K562 (cell line): Measurements from ENCODE around the gene ZNF460. TPM values are rescaled to one million over a fixed set of nuclear protein-coding genes. Genes with fewer than 3 reads are reported as not detected.

Source experiments
- ATAC-seq: fragments of 200-7000 bp; cut with Tn5 transposase; 3 replicates; pipeline ENCODE4 v1.9.1; 2020; ENCODE audit warnings: moderate library complexity
- BruUV-seq: library from RNA; stranded (reverse); fragments of 400-500 nt; replicated peaks from 2 replicates; lab custom pipeline; 2021; lab: Mats Ljungman, UMichigan
- CTCF ChIA-PET: fragments of 300-600 bp; formaldehyde crosslinking; extraction: SDS; loops from one replicate; lab custom pipeline; 2021; ENCODE audit warnings: low intra/inter-chr PET ratio; lab: Yijun Ruan, JAX
- POLR2A ChIA-PET: fragments of 300-600, 350-650 bp; sonication (Branson Sonifier 250); formaldehyde crosslinking; extraction: SDS; loops from one replicate; lab custom pipeline; 2021; ENCODE audit warnings: antibody characterized with exemption, inconsistent platforms; lab: Yijun Ruan, JAX
- DNase-seq, 4 experiments: peaks; one replicate each; pipeline versions ENCODE4 v3.0.0 to v3.0.0-alpha.2; 2011 to 2018; ENCODE audit warnings: low spot score in 3 of 4, mixed read lengths in 3 of 4; ENCODE audit errors: extremely low read depth in 1 of 4
- FAIRE-seq: peaks from 2 replicates; lab custom pipeline; 2011; peaks lifted over from hg19 to GRCh38; lab: Jason Lieb, UNC
- H2AFZ ChIP-seq: 2 replicates; pipeline ENCODE4 v1.6.0; 2011; ENCODE audit warnings: low read depth, low read length, control low read depth, inconsistent platforms
- H3K27ac ChIP-seq: fragments of 200-600 bp; 3 replicates; pipeline ENCODE4 v1.8.0; 2011; ENCODE audit warnings: low read depth, mild to moderate bottlenecking, control low read depth, inconsistent platforms, low read length, moderate library complexity, mixed read lengths; ENCODE audit errors: extremely low read depth
- H3K27me3 ChIP-seq, 2 experiments: fragments of 300-600 bp in 1 of 2; 2 replicates in 1 of 2; 3 replicates in 1 of 2; pipeline versions ENCODE4 v1.6.0 to v1.8.0; 2011; ENCODE audit warnings: inconsistent platforms in 2 of 2, low read length in 2 of 2, mild to moderate bottlenecking in 1 of 2, mixed read lengths in 1 of 2, moderate library complexity in 1 of 2; ENCODE audit not compliant: control insufficient read depth in 2 of 2, insufficient read depth in 2 of 2
- H3K36me3 ChIP-seq: fragments of 300-600 bp; 3 replicates; pipeline ENCODE4 v1.8.0; 2011; ENCODE audit warnings: mild to moderate bottlenecking, low read length, inconsistent platforms; ENCODE audit not compliant: control insufficient read depth, insufficient read depth
- H3K4me1 ChIP-seq, 2 experiments: fragments of 200-600 bp in 1 of 2; replicated peaks in 1 of 2; 2 replicates in 1 of 2; 3 replicates in 1 of 2; pipeline versions ENCODE4 v1.5.1 to v1.8.0; 2011; ENCODE audit warnings: inconsistent platforms in 2 of 2, low read length in 2 of 2, mild to moderate bottlenecking in 1 of 2, mixed read lengths in 1 of 2, moderate library complexity in 1 of 2; ENCODE audit not compliant: control insufficient read depth in 2 of 2, insufficient read depth in 2 of 2
- H3K4me2 ChIP-seq: 2 replicates; pipeline ENCODE4 v1.6.1; 2011; ENCODE audit warnings: low read length, control low read depth, inconsistent platforms, mixed read lengths; ENCODE audit not compliant: insufficient read depth
- H3K4me3 ChIP-seq: fragments of 200-600 bp; sonication (generic), shearing (Covaris generic); 2 replicates; pipeline ENCODE4 v1.5.1; 2016; ENCODE audit warnings: control low read depth, inconsistent platforms
- H3K79me2 ChIP-seq: fragments of 200-600 bp; 3 replicates; pipeline ENCODE4 v1.8.0; 2011; ENCODE audit warnings: low read length, inconsistent platforms; ENCODE audit not compliant: control insufficient read depth, insufficient read depth
- H3K9ac ChIP-seq, 2 experiments: 2 replicates each; pipeline versions ENCODE4 v1.6.0 to v1.6.1; 2011; ENCODE audit warnings: low read depth in 2 of 2, low read length in 2 of 2, control low read depth in 1 of 2, inconsistent platforms in 1 of 2, mild to moderate bottlenecking in 1 of 2, mixed read lengths in 1 of 2; ENCODE audit not compliant: insufficient read depth in 1 of 2
- H3K9me1 ChIP-seq: one replicate; pipeline ENCODE4 v1.6.0; 2011; ENCODE audit warnings: inconsistent platforms, mild to moderate bottlenecking, low read length, moderate library complexity; ENCODE audit not compliant: control insufficient read depth, insufficient read depth
- H3K9me3 ChIP-seq: replicated peaks from 2 replicates; pipeline ENCODE4 v1.5.1; 2011; ENCODE audit warnings: low read depth, low read length, inconsistent platforms; ENCODE audit not compliant: control insufficient read depth, insufficient read depth
- H4K20me1 ChIP-seq: replicated peaks from 2 replicates; pipeline ENCODE4 v1.6.1; 2011; ENCODE audit warnings: low read length, inconsistent platforms, mixed read lengths; ENCODE audit not compliant: control insufficient read depth, insufficient read depth
- CBFA2T3 ChIP-seq: fragments of 450-650 bp; IDR thresholded peaks from 2 replicates; pipeline ENCODE4 v1.6.1; 2017
- CHD7 ChIP-seq: fragments of 200-600 bp; sonication (generic); IDR thresholded peaks from one replicate; pipeline ENCODE4 v1.6.1; 2012; ENCODE audit warnings: mild to moderate bottlenecking, low read depth, low read length, inconsistent platforms
- FOXJ3 ChIP-seq: sonication (generic); formaldehyde crosslinking; IDR thresholded peaks from 2 replicates; pipeline ENCODE4 v1.4.0; 2020; ENCODE audit warnings: mild to moderate bottlenecking, missing genetic modification reagents
- STAT5A ChIP-seq: IDR thresholded peaks from 2 replicates; pipeline ENCODE4 v1.6.1; 2012; ENCODE audit warnings: low read length, inconsistent platforms, borderline replicate concordance
- WGBS: fragments of 100-300 bp; shearing (Covaris generic); methylation state at CpG from one replicate; pipeline ENCODE4 v1.1.6; 2016; ENCODE audit warnings: low coverage, mixed read lengths; ENCODE audit not compliant: insufficient coverage; ENCODE audit errors: missing lambda C conversion rate; 5-methylcytosine and 5-hydroxymethylcytosine counted together
- in situ Hi-C: fragments of 300-500 bp; cut with MboI; formaldehyde crosslinking; loops from 4 replicates; pipeline ENCODE4 v1.15.0; 2018; ENCODE audit warnings: inconsistent platforms, mixed read lengths
- intact Hi-C: fragments of 100-400 bp; cut with micrococcal nuclease; formaldehyde crosslinking; loops from 2 replicates; pipeline ENCODE4 v1.14.2; 2022
- polyA plus RNA-seq, 8 experiments: library from polyadenylated mRNA; depleted of rRNA in 4 of 8; stranded (reverse) in 5 of 8; unstranded in 3 of 8; fragments of >200 nt; fragmentation: Nextera tagmentation in 2 of 8; fragmentation: Illumina TruSeq in 1 of 8; extraction: Ambion mirVana in 2 of 8; extraction: Trizol in 1 of 8; gene quantifications; 2 replicates each; pipeline versions ENCODE4 v1.2.1 to v1.2.3, GENCODE V29; 2011 to 2014; ENCODE audit warnings: inconsistent platforms in 1 of 8, missing spikeins in 1 of 8
- total RNA-seq, 7 experiments: library from RNA; depleted of rRNA in 6 of 7; stranded (reverse); fragments of >200 nt in 6 of 7; fragmentation: Illumina TruSeq in 2 of 7; extraction: Trizol in 2 of 7; gene quantifications; 2 replicates each; pipeline versions ENCODE4 v1.2.1 to v1.2.3, GENCODE V29; 2011 to 2021; ENCODE audit warnings: low replicate concordance in 1 of 7

Gene ZNF460
- total and polyA plus RNA-seq, 9 of the 15 experiments (the other 6 are each of a cell fraction or from before 2014, with no cell fraction given), result 0.45 to 36.2 (median 16.6) TPM

DNA sequence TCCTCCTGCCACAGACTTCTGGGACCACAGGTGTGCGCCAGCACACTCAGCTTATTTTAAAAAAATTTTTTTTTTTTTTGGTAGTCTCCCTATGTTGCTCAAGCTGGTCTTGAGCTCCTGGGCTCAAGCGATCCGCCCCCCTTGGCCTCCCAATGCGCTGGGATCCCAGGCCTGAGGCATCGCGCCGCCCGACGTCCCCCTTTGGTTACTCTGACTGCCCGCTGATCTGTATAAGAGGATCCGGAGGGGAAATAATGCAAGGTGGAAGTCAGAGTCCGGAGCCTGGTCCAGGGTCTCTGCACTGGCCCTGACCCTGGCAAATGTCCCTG, 40.3 kb upstream of the ZNF460 start:
- 96% methylated on average over 9 of the region's 12 CpGs for WGBS
- Histone ChIP-seq H3K4me2 (peak overlapping the region; percentile 94), H3K4me3 (peak overlapping the region; percentile 63; the same call in 1 of the 2 replicates), H3K27me3 (no peaks in the 10 kb centered on the region), H3K9ac (peak overlapping the region in 1 of 2 experiments; percentile 85; a peak in 1 of 4 replicates), H2AFZ (peak overlapping the region; percentile 97), H3K79me2 (peaks cover 26% of the 10 kb centered on the region), H3K27ac (peak overlapping the region; percentile 84; the same call in 2 of the 3 replicates), H3K4me1 (peaks cover 7 to 10% of the 10 kb centered on the region in 2 experiments; a peak in 4 of 5 replicates), H3K9me3 (peaks cover 4% of the 10 kb centered on the region; the same call in 1 of the 2 replicates), H4K20me1 (no peaks in the 10 kb centered on the region), H3K9me1 (no peaks in the 10 kb centered on the region), H3K36me3 (peaks cover 14% of the 10 kb centered on the region; the same call in 2 of the 3 replicates)
- no peak for FAIRE-seq
- no TSS peak for BruUV-seq
- peak in 1 of 4 experiments; percentile 15 for DNase-seq
- intact Hi-C loops (loop anchor here (5.0 kb wide), 1 partner anchor 42 kb away; the partner anchor contains the start of gene ZNF460), in situ Hi-C loops (no loop called here)
- POLR2A ChIA-PET, result interaction anchor here (0.6 kb wide), 1 partner anchor 12 kb away, joined by 3 read pairs; no protein-coding TSS in a partner anchor
- ATAC-seq, result no peak
- CTCF ChIA-PET, result no interaction called here
- TF ChIP-seq CBFA2T3 (no peak), STAT5A (no peak), FOXJ3 (no peak), CHD7 (no peak)
